Measurements from ENCODE around the gene C10orf71.

Gene C10orf71

DNA sequence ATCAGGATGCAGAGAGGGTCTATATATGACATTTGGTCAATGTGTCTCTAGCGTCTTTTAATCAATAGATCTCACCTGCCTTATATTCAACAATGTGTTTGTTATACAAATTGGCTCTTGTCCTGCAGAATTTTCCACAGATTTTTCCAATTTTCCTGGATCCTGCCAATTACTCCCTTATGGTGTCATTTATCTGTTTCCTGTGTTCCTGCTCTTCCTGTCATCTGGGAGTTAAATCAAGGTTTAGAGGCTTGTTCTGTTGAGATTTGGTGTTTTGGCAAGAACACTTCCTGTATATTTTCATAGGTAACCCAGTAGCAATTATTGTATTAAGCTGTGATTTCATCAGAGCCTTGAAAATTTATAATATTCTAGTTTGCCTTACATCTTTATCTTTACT lies 8.8 kb upstream of the C10orf71 start:
- no peak for TF ChIP-seq ZBTB7A (IDR thresholded peaks at IDR 0.05; ENCODE audit: low read depth)
- no peak for TF ChIP-seq FOXM1 (IDR thresholded peaks at IDR 0.05; ENCODE audit: borderline replicate concordance, low read depth)
- no peak for TF ChIP-seq REST (IDR thresholded peaks at IDR 0.05; ENCODE audit: low read depth)
- no peak for TF ChIP-seq MAX (IDR thresholded peaks at IDR 0.05)
- no peak for TF ChIP-seq USF1 (IDR thresholded peaks at IDR 0.05)
- TF ChIP-seq YY1 (IDR thresholded peaks at IDR 0.05; ENCODE audit: low read depth): no peak
- TF ChIP-seq CREB1 (IDR thresholded peaks at IDR 0.05; ENCODE audit: low read depth): no peak
- TF ChIP-seq TAF1 (IDR thresholded peaks at IDR 0.05; ENCODE audit: low read depth): no peak

GRCh38 chr10:49290607-49291006 lies 8.4 kb upstream of the C10orf71 start:
- TF ChIP-seq ZBTB7A (IDR thresholded peaks at IDR 0.05; ENCODE audit: low read depth) (no peak), TCF12 (IDR thresholded peaks at IDR 0.05; ENCODE audit: low read depth) (no peak), NFIC (IDR thresholded peaks at IDR 0.05) (no peak), YY1 (IDR thresholded peaks at IDR 0.05; ENCODE audit: low read depth) (no peak), EP300 (IDR thresholded peaks at IDR 0.05; ENCODE audit: borderline replicate concordance) (no peak), RAD21 (IDR thresholded peaks at IDR 0.05; ENCODE audit: low read depth) (no peak), FOXM1 (IDR thresholded peaks at IDR 0.05; ENCODE audit: borderline replicate concordance, low read depth) (no peak), TEAD4 (IDR thresholded peaks at IDR 0.05) (no peak), CREB1 (IDR thresholded peaks at IDR 0.05; ENCODE audit: low read depth) (no peak), EGR1 (IDR thresholded peaks at IDR 0.05) (no peak), CEBPB (IDR thresholded peaks at IDR 0.05) (no peak), TAF1 (IDR thresholded peaks at IDR 0.05; ENCODE audit: low read depth) (no peak), MAX (IDR thresholded peaks at IDR 0.05) (no peak), USF1 (IDR thresholded peaks at IDR 0.05) (no peak), REST (IDR thresholded peaks at IDR 0.05; ENCODE audit: low read depth) (no peak)

GRCh38 chr10:49292565-49293207 lies 6.3 kb upstream of the C10orf71 start:
- TF ChIP-seq YY1 (IDR thresholded peaks at IDR 0.05; ENCODE audit: low read depth) (no peak), EGR1 (IDR thresholded peaks at IDR 0.05) (no peak), RAD21 (IDR thresholded peaks at IDR 0.05; ENCODE audit: low read depth) (no peak), ZBTB7A (IDR thresholded peaks at IDR 0.05; ENCODE audit: low read depth) (no peak), CEBPB (IDR thresholded peaks at IDR 0.05) (no peak), CREB1 (IDR thresholded peaks at IDR 0.05; ENCODE audit: low read depth) (no peak), TAF1 (IDR thresholded peaks at IDR 0.05; ENCODE audit: low read depth) (no peak), TCF12 (IDR thresholded peaks at IDR 0.05; ENCODE audit: low read depth) (no peak), EP300 (IDR thresholded peaks at IDR 0.05; ENCODE audit: borderline replicate concordance) (no peak), NFIC (IDR thresholded peaks at IDR 0.05) (no peak)

DNA sequence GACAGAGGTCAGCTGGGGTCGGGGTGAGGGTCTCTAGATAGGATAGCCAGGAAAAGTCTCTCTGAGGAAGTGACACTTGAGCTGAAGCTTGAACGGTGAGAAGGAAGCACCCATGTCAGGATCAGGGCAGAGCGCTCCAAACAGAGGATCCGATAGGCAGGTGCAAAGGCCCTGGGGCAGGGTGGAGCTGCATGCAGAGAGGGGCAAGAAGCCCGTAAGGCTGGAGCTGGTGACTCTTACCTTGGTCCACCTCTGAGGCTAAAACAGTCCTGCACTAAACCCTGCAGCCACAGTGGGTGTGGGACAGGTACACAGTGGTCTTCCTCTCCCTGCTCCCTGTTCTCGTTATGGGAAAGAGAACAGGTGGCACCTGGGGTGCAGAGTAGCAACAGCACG lies 5.8 kb upstream of the C10orf71 start:
- no peak for TF ChIP-seq TEAD4 (IDR thresholded peaks at IDR 0.05)
- no peak for TF ChIP-seq TAF1 (IDR thresholded peaks at IDR 0.05; ENCODE audit: low read depth)
- no peak for TF ChIP-seq ZBTB7A (IDR thresholded peaks at IDR 0.05; ENCODE audit: low read depth)

DNA sequence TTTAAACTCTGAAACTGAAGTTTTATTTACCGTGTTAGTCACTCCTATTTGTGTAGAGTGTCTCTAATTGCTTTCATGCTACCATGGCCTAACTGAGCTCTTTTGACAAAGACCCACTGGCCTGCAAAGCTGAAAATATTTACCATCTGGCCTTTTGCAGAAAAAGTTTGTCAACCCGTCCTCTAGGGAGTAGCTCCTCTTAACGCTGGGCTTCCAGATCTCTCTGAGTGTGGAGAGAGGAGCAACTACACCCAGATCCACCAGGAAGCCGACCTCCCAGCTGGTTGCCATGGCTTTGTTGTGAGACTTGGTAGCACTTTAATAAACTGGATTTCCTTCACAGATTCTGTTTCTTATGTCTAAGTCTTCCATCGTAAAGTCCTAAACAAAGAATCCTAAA lies 4.2 kb upstream of the C10orf71 start:
- no peak for TF ChIP-seq TAF1 (IDR thresholded peaks at IDR 0.05; ENCODE audit: low read depth)

GRCh38 chr10:49295297-49295696 lies 3.7 kb upstream of the C10orf71 start:
- no peak for TF ChIP-seq REST (IDR thresholded peaks at IDR 0.05; ENCODE audit: low read depth)
- no peak for TF ChIP-seq CREB1 (IDR thresholded peaks at IDR 0.05; ENCODE audit: low read depth)
- TF ChIP-seq TCF12 (IDR thresholded peaks at IDR 0.05; ENCODE audit: low read depth): no peak
- no peak for TF ChIP-seq TAF1 (IDR thresholded peaks at IDR 0.05; ENCODE audit: low read depth)
- no peak for TF ChIP-seq EGR1 (IDR thresholded peaks at IDR 0.05)
- TF ChIP-seq RAD21 (IDR thresholded peaks at IDR 0.05; ENCODE audit: low read depth): no peak
- no peak for TF ChIP-seq TEAD4 (IDR thresholded peaks at IDR 0.05)
- no peak for TF ChIP-seq NFIC (IDR thresholded peaks at IDR 0.05)
- no peak for TF ChIP-seq EP300 (IDR thresholded peaks at IDR 0.05; ENCODE audit: borderline replicate concordance)
- TF ChIP-seq MAX (IDR thresholded peaks at IDR 0.05): no peak
- no peak for TF ChIP-seq YY1 (IDR thresholded peaks at IDR 0.05; ENCODE audit: low read depth)
- TF ChIP-seq ZBTB7A (IDR thresholded peaks at IDR 0.05; ENCODE audit: low read depth): no peak
- TF ChIP-seq CEBPB (IDR thresholded peaks at IDR 0.05): no peak
- no peak for TF ChIP-seq USF1 (IDR thresholded peaks at IDR 0.05)
- no peak for TF ChIP-seq FOXM1 (IDR thresholded peaks at IDR 0.05; ENCODE audit: borderline replicate concordance, low read depth)
